GM23248 (cell line): ENCODE measurements around the gene HYDIN. TPM values are rescaled to one million over a fixed set of nuclear protein-coding genes. Genes with fewer than 3 reads are reported as not detected.
"Not testable (repeated sequence)": the region's sequence is repeated elsewhere in the genome, so short reads cannot be mapped to it uniquely, and the experiment has no call there.

Experiments
- DNase-seq: peaks from one replicate; pipeline ENCODE4 v3.0.0-alpha.2; 2015
- H2AFZ ChIP-seq: fragments of 200-600 bp; sonication (generic); 2 replicates; pipeline ENCODE4 v1.6.1; 2016; ENCODE audit warnings: antibody characterized with exemption
- H3F3A ChIP-seq: fragments of 200-600 bp; sonication (generic); 2 replicates; pipeline ENCODE4 v1.6.1; 2016; ENCODE audit warnings: mild to moderate bottlenecking, antibody characterized with exemption, mixed run types; ENCODE audit not compliant: insufficient read depth
- H3K27ac ChIP-seq: fragments of 200-600 bp; sonication (generic); 2 replicates; pipeline ENCODE4 v1.5.1; 2016; ENCODE audit warnings: mild to moderate bottlenecking
- H3K27me3 ChIP-seq: fragments of 200-600 bp; sonication (generic); replicated peaks from 2 replicates; pipeline ENCODE4 v1.6.1; 2016; ENCODE audit warnings: mild to moderate bottlenecking; ENCODE audit not compliant: insufficient read depth
- H3K36me3 ChIP-seq: fragments of 200-600 bp; sonication (generic); 2 replicates; pipeline ENCODE4 v1.6.1; 2016; ENCODE audit warnings: low read depth, mild to moderate bottlenecking
- H3K4me1 ChIP-seq: fragments of 200-600 bp; sonication (generic); 2 replicates; pipeline ENCODE4 v1.6.1; 2016; ENCODE audit warnings: mild to moderate bottlenecking; ENCODE audit not compliant: insufficient read depth
- H3K4me2 ChIP-seq: fragments of 200-600 bp; sonication (generic); one replicate; pipeline ENCODE4 v1.6.1; 2016; ENCODE audit warnings: mild to moderate bottlenecking; ENCODE audit not compliant: unreplicated experiment
- H3K4me3 ChIP-seq: fragments of 200-600 bp; sonication (generic); 2 replicates; pipeline ENCODE4 v1.5.1; 2016; ENCODE audit warnings: mild to moderate bottlenecking
- H3K79me2 ChIP-seq: fragments of 200-600 bp; sonication (generic); 2 replicates; pipeline ENCODE4 v1.6.1; 2016; ENCODE audit warnings: mild to moderate bottlenecking; ENCODE audit not compliant: insufficient read depth
- H3K9ac ChIP-seq: fragments of 200-600 bp; sonication (generic); 2 replicates; pipeline ENCODE4 v1.6.1; 2016; ENCODE audit warnings: mild to moderate bottlenecking
- H3K9me2 ChIP-seq: fragments of 200-600 bp; sonication (generic); 2 replicates; pipeline ENCODE4 v1.6.1; 2016; ENCODE audit warnings: mixed run types, mild to moderate bottlenecking, moderate library complexity; ENCODE audit not compliant: insufficient read depth
- H3K9me3 ChIP-seq: fragments of 200-600 bp; sonication (generic); one replicate; pipeline ENCODE4 v1.6.1; 2017; ENCODE audit warnings: low read depth
- H4K20me1 ChIP-seq: fragments of 200-600 bp; sonication (generic); 2 replicates; pipeline ENCODE4 v1.6.0; 2016; ENCODE audit not compliant: insufficient read depth
- WGBS, 2 experiments: methylation state at CpG; one replicate each; pipeline ENCODE4 v1.1.6; 2015 to 2017; ENCODE audit warnings: low lambda C conversion rate in 2 of 2, low coverage in 1 of 2; ENCODE audit errors: missing lambda C conversion rate in 2 of 2; 5-methylcytosine and 5-hydroxymethylcytosine counted together
- in situ Hi-C: fragments of 300-500 bp; cut with MboI; formaldehyde crosslinking; loops from 2 replicates; pipeline ENCODE4 v1.15.0; 2020
- polyA plus RNA-seq: library from polyadenylated mRNA; unstranded; fragments of >200 nt; fragmentation: Nextera tagmentation; extraction: Ambion mirVana; gene quantifications from 2 replicates; pipeline ENCODE4 v1.2.1, GENCODE V29; 2016
- total RNA-seq: library from RNA; depleted of rRNA; stranded (reverse); fragments of >200 nt; shearing (Covaris generic); gene quantifications from 2 replicates; pipeline ENCODE4 v1.2.3, GENCODE V29; 2014

HYDIN gene
- total and polyA plus RNA-seq, 2 experiments from 2014 or later: 0.50 to 0.54 TPM

- H3K4me2 ChIP-seq, H4K20me1 ChIP-seq, DNase-seq, H3K27me3 ChIP-seq, H2AFZ ChIP-seq, H3F3A ChIP-seq, H3K9me2 ChIP-seq, H3K36me3 ChIP-seq, H3K4me1 ChIP-seq, H3K4me3 ChIP-seq, H3K27ac ChIP-seq, H3K9ac ChIP-seq, H3K79me2 ChIP-seq, in situ Hi-C loops, H3K9me3 ChIP-seq: not testable (repeated sequence)
- 58 to 76% methylated on average over 3 of the region's 5 CpGs for WGBS, 2 experiments
These were observed 208.5 kb downstream of the HYDIN start for GRCh38 chr16:71021961-71022537.

GRCh38 chr16:71019067-71019682 is 211.3 kb downstream of the HYDIN start:
- H3K36me3 ChIP-seq, H2AFZ ChIP-seq, H3K9me3 ChIP-seq, H3F3A ChIP-seq, H3K9ac ChIP-seq, H3K9me2 ChIP-seq, in situ Hi-C loops, H3K27me3 ChIP-seq, H3K4me1 ChIP-seq, H4K20me1 ChIP-seq, H3K4me3 ChIP-seq, H3K4me2 ChIP-seq, DNase-seq, H3K79me2 ChIP-seq, H3K27ac ChIP-seq: not testable (repeated sequence)
- 85 to 91% methylated on average over 5 to 6 of the region's 6 CpGs for WGBS, 2 experiments

GRCh38 chr16:71015419-71015818 is 215.1 kb downstream of the HYDIN start:
- H3K9ac ChIP-seq, H3K27me3 ChIP-seq, H3K9me3 ChIP-seq, DNase-seq, H3K9me2 ChIP-seq, H3K79me2 ChIP-seq, H3K4me3 ChIP-seq, in situ Hi-C loops, H3K4me1 ChIP-seq, H3K36me3 ChIP-seq, H4K20me1 ChIP-seq, H3K27ac ChIP-seq, H3F3A ChIP-seq, H3K4me2 ChIP-seq, H2AFZ ChIP-seq: not testable (repeated sequence)
- 0 to 80% methylated on average over 1 to 9 of the region's 10 CpGs for WGBS, 2 experiments

DNA sequence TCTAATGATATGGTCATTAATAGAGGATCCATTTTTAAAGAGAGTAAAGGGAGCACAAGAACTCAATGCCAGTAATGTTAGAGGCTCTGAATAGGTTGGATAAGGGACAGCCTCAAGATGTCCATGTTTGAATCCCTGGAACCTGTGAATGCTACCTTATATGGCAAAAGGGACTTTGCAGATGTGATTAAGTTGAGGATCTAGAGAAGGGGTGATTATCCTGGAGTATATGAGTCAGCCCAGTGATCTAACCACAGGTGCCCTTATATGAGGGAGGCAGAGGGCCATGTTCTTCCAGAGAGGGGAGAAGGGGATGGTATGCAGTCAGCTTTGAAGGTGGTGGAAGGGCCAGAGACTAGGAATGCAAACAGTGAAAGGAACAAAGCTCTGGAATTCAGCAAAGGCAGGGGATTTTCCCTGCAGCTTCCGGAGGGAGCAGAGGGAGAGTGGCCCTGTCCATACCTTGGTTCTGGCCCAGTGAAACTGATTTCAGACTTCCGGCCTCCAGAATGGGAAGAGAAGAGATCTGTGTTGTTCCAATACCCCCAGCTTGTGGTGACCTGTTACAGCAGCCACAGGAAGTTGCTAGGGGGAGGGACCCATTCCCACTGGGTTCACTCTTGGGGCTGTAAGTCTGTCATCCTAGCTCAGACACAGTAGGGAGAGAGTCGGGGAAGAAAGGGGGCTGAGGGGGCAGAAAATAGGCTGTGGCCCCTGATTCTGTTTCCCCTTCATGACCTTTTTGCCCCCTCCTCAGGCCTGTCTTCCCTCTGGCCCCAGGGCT is 220.9 kb downstream of the HYDIN start:
- not testable (repeated sequence) for H4K20me1 ChIP-seq, H3K4me3 ChIP-seq

DNA sequence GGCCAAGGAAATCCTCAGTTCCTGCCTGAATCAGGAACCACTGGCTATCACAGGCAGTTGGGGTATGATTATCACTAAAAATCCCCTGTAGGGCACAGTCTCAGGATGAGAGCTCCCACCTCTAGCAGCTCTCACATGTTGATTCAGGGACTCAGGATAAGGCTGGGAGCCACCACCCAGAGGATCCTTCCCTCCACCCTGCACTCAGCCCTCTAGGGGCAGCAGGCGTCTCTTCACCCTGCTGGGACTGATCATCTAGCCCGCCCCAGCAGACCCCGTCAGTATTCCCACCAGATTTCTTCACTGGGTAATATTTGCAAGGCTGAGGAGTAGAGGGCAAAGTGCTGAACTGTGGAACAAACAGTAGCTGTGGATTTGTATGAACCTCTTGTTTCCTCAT is 224.0 kb downstream of the HYDIN start:
- H3K36me3 ChIP-seq, H4K20me1 ChIP-seq, H3K9ac ChIP-seq, H2AFZ ChIP-seq, H3K27me3 ChIP-seq, H3K9me3 ChIP-seq, H3K4me1 ChIP-seq, H3K4me3 ChIP-seq, H3K9me2 ChIP-seq, H3K79me2 ChIP-seq, in situ Hi-C loops, H3K4me2 ChIP-seq, DNase-seq, H3K27ac ChIP-seq, H3F3A ChIP-seq: not testable (repeated sequence)
- 28 to 61% methylated on average over 2 to 3 of the region's 3 CpGs for WGBS, 2 experiments

More for the DNA sequence above, 220.9 kb downstream of the HYDIN start:
- H3K36me3 ChIP-seq, H3K9ac ChIP-seq, H3K27me3 ChIP-seq, H3K4me1 ChIP-seq, H3K4me2 ChIP-seq, H3K9me3 ChIP-seq, in situ Hi-C loops, H3K27ac ChIP-seq, H3K9me2 ChIP-seq, H3K79me2 ChIP-seq, DNase-seq, H3F3A ChIP-seq, H2AFZ ChIP-seq: not testable (repeated sequence)
- no CpG with 5 or more reads among the region's 3 CpGs for WGBS, 2 experiments

DNA sequence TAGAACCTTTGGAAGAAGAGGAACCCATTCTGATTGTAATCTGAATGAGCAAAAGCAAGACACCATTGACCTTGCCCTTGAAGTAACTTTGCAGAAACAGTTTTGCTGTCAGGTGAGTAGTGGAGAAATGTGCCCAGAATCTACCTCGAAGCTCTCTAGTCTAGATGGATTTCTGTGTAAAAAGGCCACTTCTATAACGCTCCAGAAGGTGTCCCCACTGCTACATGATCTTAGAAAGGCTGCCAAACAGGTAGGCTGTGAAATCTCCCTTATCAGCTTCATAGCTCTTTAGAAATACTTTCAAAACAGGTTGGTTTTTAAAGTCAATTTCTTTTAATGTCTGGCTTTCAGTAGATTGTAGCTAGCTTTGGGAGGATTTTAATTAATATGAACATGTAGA is 230.8 kb downstream of the HYDIN start:
- H3K4me3 ChIP-seq, in situ Hi-C loops, H3K27me3 ChIP-seq, H3F3A ChIP-seq, H2AFZ ChIP-seq, H3K27ac ChIP-seq, H3K79me2 ChIP-seq, H3K9ac ChIP-seq, H3K9me3 ChIP-seq, H4K20me1 ChIP-seq, H3K4me2 ChIP-seq, H3K36me3 ChIP-seq, H3K4me1 ChIP-seq, H3K9me2 ChIP-seq: not testable (repeated sequence)
- WGBS, 2 experiments: 41 to 43% methylated on average over 2 of the region's 2 CpGs
- peak; percentile 15 for DNase-seq

DNA sequence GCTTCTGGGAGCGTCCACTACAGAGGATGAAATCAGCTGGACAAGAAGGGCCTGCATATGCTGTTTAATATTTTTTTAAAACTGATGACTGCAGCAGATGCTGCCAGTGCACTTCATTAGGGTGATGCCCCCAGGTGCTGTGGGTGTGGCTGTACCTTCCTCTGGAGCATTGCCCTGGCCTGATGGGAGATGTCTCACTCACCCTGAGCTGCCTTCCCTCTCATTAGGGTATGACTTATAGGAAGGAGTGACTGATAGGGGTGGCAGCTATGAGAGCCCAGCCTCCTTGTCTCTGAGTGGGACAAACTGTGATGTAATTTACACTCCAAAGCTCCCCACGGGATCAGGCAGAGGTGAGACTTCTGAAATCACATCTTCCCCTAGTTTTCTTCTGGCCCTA is 234.7 kb downstream of the HYDIN start:
- H3K4me1 ChIP-seq, H3K27ac ChIP-seq, H3K9me2 ChIP-seq, H3K9ac ChIP-seq, H3K9me3 ChIP-seq, in situ Hi-C loops, H4K20me1 ChIP-seq, H3K79me2 ChIP-seq, H3K27me3 ChIP-seq, H2AFZ ChIP-seq, H3K36me3 ChIP-seq, H3K4me2 ChIP-seq, H3K4me3 ChIP-seq, DNase-seq, H3F3A ChIP-seq: not testable (repeated sequence)
- 73 to 100% methylated on average over 1 of the region's 2 CpGs for WGBS, 2 experiments
